ENCODE data around the gene RPS6KL1.

- no peak for TF ChIP-seq CTCF (IDR thresholded peaks at IDR 0.05)
- no peak for TF ChIP-seq POLR2AphosphoS5 (IDR thresholded peaks at IDR 0.05)
- TF ChIP-seq POLR2A (IDR thresholded peaks at IDR 0.05) = no peak
Measured at GRCh38 chr14:74866708-74867389, 56.2 kb downstream of the RPS6KL1 start.

Data from suprapubic skin (tissue), 4 donors.